Gastroesophageal sphincter (tissue), 3 donors: ENCODE data around the gene TIMM13.

ENCODE experiments used
- POLR2AphosphoS5 ChIP-seq: sonication (generic); formaldehyde crosslinking; IDR thresholded peaks from one replicate; pipeline ENCODE4 v1.6.1; 2017; ENCODE audit warnings: antibody characterized with exemption
- TF ChIP-seq, protein P1 (sequence below), 4 experiments: fragments of 200-600 bp in 2 of 4; fragments of 450-650 bp in 2 of 4; sonication (generic) in 1 of 4; IDR thresholded peaks; one replicate each; pipeline ENCODE4 v1.5.1; 2017 to 2019; ENCODE audit warnings: antibody characterized with exemption in 4 of 4, mild to moderate bottlenecking in 2 of 4, moderate library complexity in 2 of 4

DNA sequence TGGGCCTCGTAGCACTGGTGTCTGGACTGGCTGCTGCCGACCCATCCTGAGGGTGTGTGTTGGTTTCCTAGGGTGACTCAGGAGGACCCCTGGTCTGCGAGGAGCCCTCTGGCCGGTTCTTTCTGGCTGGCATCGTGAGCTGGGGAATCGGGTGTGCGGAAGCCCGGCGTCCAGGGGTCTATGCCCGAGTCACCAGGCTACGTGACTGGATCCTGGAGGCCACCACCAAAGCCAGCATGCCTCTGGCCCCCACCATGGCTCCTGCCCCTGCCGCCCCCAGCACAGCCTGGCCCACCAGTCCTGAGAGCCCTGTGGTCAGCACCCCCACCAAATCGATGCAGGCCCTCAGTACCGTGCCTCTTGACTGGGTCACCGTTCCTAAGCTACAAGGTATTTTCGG lies 13.8 kb downstream of the TIMM13 start:
- TF ChIP-seq, protein P1, sequence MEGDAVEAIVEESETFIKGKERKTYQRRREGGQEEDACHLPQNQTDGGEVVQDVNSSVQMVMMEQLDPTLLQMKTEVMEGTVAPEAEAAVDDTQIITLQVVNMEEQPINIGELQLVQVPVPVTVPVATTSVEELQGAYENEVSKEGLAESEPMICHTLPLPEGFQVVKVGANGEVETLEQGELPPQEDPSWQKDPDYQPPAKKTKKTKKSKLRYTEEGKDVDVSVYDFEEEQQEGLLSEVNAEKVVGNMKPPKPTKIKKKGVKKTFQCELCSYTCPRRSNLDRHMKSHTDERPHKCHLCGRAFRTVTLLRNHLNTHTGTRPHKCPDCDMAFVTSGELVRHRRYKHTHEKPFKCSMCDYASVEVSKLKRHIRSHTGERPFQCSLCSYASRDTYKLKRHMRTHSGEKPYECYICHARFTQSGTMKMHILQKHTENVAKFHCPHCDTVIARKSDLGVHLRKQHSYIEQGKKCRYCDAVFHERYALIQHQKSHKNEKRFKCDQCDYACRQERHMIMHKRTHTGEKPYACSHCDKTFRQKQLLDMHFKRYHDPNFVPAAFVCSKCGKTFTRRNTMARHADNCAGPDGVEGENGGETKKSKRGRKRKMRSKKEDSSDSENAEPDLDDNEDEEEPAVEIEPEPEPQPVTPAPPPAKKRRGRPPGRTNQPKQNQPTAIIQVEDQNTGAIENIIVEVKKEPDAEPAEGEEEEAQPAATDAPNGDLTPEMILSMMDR (IDR thresholded peaks at IDR 0.05), result no peak
- TF ChIP-seq POLR2AphosphoS5, result no peak
